Measurements from ENCODE around the gene ACSS1. TPM values are rescaled to one million over a fixed set of nuclear protein-coding genes. Genes with fewer than 3 reads are reported as not detected.

The ACSS1 gene
- total and polyA plus RNA-seq, 2 of the 8 experiments (the other 6 are each of a cell fraction or from before 2014, with no cell fraction given) = 2.6 to 3.4 TPM

DNA sequence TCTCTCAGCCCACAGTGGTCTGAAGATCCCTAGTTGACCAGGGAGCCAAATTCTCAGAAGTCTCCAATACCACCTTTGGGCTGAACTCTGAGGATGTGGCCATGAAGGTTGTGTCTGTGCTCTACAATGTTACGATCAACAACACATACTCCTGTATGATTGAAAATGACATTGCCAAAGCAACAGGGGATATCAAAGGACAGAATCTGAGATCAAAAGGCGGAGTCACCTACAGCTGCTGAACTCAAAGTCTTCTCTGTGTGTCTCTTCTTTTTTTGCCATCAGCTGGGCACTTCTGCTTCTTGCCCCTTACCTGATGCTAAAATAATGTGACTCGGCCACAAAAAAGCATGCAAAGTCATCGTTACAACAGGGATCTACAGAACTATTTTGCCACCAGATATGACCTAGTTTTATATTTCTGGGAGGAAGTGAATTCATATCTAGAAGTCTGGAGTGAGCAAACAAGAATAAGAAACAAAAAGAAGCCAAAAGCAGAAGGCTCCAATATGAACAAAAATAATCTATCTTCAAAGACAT lies 41.7 kb upstream of the ACSS1 start:
- no peak for FAIRE-seq

More for the DNA sequence above, 41.7 kb upstream of the ACSS1 start:
- Histone ChIP-seq H3K9me3 (ENCODE audit: insufficient read depth in 2 of 2, low read depth in 1 of 2, low read length in 1 of 2) (peaks cover under 1 to 3% of the 10 kb centered on the region in 2 experiments; a peak in 2 of 4 replicates), H3K79me1 (ENCODE audit: low read depth, low read length) (no peaks in the 10 kb centered on the region), H4K91ac (replicated peaks; ENCODE audit: insufficient read length, low read length) (no peak overlapping the region), H3K56ac (replicated peaks; ENCODE audit: insufficient read length, low read depth, low read length) (no peak overlapping the region), H3K23me2 (ENCODE audit: low read depth, low read length) (no peaks in the 10 kb centered on the region), H3K4me2 (ENCODE audit: insufficient read depth in 1 of 2, low read depth in 2 of 2, low read length in 2 of 2) (no peak overlapping the region), H2BK120ac (replicated peaks; ENCODE audit: low read depth, low read length) (no peak overlapping the region), H3K4ac (replicated peaks; ENCODE audit: insufficient read length, low read depth, low read length) (no peak overlapping the region), H2BK20ac (ENCODE audit: low read length) (no peak overlapping the region), H3K79me2 (ENCODE audit: control insufficient read depth in 1 of 2, insufficient read depth in 2 of 2, low read length in 2 of 2) (no peaks in the 10 kb centered on the region), H2AFZ (ENCODE audit: low read length) (no peak overlapping the region), H2BK5ac (ENCODE audit: low read depth, low read length) (no peak overlapping the region), H3K27me3 (replicated peaks in 1 of 4; ENCODE audit: control insufficient read depth in 3 of 4, extremely low read depth in 1 of 4, insufficient read depth in 3 of 4, low read length in 3 of 4) (no peaks in the 10 kb centered on the region), H3K36me3 (ENCODE audit: control insufficient read depth in 2 of 4, insufficient read depth in 4 of 4, low read length in 3 of 4) (no peaks in the 10 kb centered on the region), H4K5ac (ENCODE audit: insufficient read length, low read depth, low read length) (no peak overlapping the region), H3K4me3 (ENCODE audit: extremely low read depth in 1 of 4, insufficient read depth in 2 of 4, low read depth in 3 of 4, low read length in 4 of 4) (no peak overlapping the region), H3K23ac (ENCODE audit: insufficient read length) (no peak overlapping the region), H3K14ac (ENCODE audit: insufficient read length) (no peak overlapping the region), H2BK12ac (ENCODE audit: low read depth, low read length) (no peak overlapping the region), H3K4me1 (replicated peaks in 1 of 4; ENCODE audit: control insufficient read depth in 3 of 4, insufficient read depth in 4 of 4, low read length in 3 of 4) (no peaks in the 10 kb centered on the region), H2AK5ac (ENCODE audit: low read depth, low read length) (no peak overlapping the region), H3K9ac (replicated peaks in 1 of 4; ENCODE audit: extremely low read depth in 1 of 4, low read depth in 3 of 4, low read length in 3 of 4) (no peak overlapping the region), H3K18ac (ENCODE audit: extremely low read depth, low read length) (no peak overlapping the region), H2BK15ac (ENCODE audit: low read length) (no peak overlapping the region), H4K20me1 (replicated peaks in 1 of 2; ENCODE audit: control insufficient read depth in 1 of 2, insufficient read depth in 2 of 2, low read length in 2 of 2) (no peaks in the 10 kb centered on the region), H4K8ac (ENCODE audit: extremely low read depth, insufficient read depth, low read length) (no peak overlapping the region), H3K27ac (ENCODE audit: low read depth, low read length) (no peak overlapping the region)
- ChIA-PET POLR2A (ENCODE audit: partially characterized antibody) (interaction anchor here (1.1 kb wide), 1 partner anchor 18 kb away, joined by 3 read pairs; no protein-coding TSS in a partner anchor), CTCF (ENCODE audit: partially characterized antibody) (no interaction called here)
- WGBS, 2 experiments (ENCODE audit: extremely low coverage in 1 of 2, insufficient coverage in 1 of 2, insufficient read length in 1 of 2, insufficient replicate concordance in 2 of 2, low coverage in 1 of 2, low lambda C conversion rate in 2 of 2, missing lambda C conversion rate in 1 of 2) = 89% methylated on average over 4 of the region's 4 CpGs; no CpG with 5 or more reads in 1 of the 2 experiments
- TF ChIP-seq KDM5A (IDR thresholded peaks at IDR 0.05; ENCODE audit: low read length) (no peak), RNF2 (IDR thresholded peaks at IDR 0.05; ENCODE audit: borderline replicate concordance, low read depth, low read length, missing control alignments, poor library complexity, severe bottlenecking) (no peak), FOSL1 (IDR thresholded peaks at IDR 0.05; ENCODE audit: insufficient read depth, low read depth, low read length) (no peak), SAP30 (IDR thresholded peaks at IDR 0.05; ENCODE audit: insufficient read depth, insufficient replicate concordance, low read length) (no peak)
- no peak for DNase-seq (ENCODE audit: low read depth in 1 of 2, low spot score in 2 of 2)
